Measurements from ENCODE around the gene C14orf132. TPM values are rescaled to one million over a fixed set of nuclear protein-coding genes. Genes with fewer than 3 reads are reported as not detected.

C14orf132 gene
- total RNA-seq, 2 experiments from 2014 or later, result 1.6 to 2.3 TPM

GRCh38 chr14:96049932-96050331 is 10.8 kb downstream of the C14orf132 start:
- no peaks in the 10 kb centered on the region for H3K36me3 Mint-ChIP-seq (ENCODE audit: low read depth)
- peaks cover 3% of the 10 kb centered on the region for H3K9me3 Mint-ChIP-seq
- H3K27me3 Mint-ChIP-seq, result peaks cover 6% of the 10 kb centered on the region
- TF ChIP-seq, protein P1, sequence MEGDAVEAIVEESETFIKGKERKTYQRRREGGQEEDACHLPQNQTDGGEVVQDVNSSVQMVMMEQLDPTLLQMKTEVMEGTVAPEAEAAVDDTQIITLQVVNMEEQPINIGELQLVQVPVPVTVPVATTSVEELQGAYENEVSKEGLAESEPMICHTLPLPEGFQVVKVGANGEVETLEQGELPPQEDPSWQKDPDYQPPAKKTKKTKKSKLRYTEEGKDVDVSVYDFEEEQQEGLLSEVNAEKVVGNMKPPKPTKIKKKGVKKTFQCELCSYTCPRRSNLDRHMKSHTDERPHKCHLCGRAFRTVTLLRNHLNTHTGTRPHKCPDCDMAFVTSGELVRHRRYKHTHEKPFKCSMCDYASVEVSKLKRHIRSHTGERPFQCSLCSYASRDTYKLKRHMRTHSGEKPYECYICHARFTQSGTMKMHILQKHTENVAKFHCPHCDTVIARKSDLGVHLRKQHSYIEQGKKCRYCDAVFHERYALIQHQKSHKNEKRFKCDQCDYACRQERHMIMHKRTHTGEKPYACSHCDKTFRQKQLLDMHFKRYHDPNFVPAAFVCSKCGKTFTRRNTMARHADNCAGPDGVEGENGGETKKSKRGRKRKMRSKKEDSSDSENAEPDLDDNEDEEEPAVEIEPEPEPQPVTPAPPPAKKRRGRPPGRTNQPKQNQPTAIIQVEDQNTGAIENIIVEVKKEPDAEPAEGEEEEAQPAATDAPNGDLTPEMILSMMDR (IDR thresholded peaks at IDR 0.05), result no peak
- ChIA-PET CTCF (no interaction called here), POLR2A (interaction anchor here (0.6 kb wide), 1 partner anchor 90 kb away, joined by 3 read pairs; no protein-coding TSS in a partner anchor)
- H3K27ac Mint-ChIP-seq, result no peak overlapping the region
- no peak overlapping the region for H3K4me3 Mint-ChIP-seq
- intact Hi-C loops (cut with micrococcal nuclease), result no loop called here
- ATAC-seq, result no peak
- DNase-seq, result no peak
- H3K4me1 Mint-ChIP-seq (ENCODE audit: low read depth), result no peaks in the 10 kb centered on the region

- intact Hi-C loops (cut with micrococcal nuclease), result no loop called here
- peaks cover 2% of the 10 kb centered on the region for H3K27me3 Mint-ChIP-seq
- ChIA-PET POLR2A (no interaction called here), CTCF (no interaction called here)
- H3K4me1 Mint-ChIP-seq (ENCODE audit: low read depth), result no peaks in the 10 kb centered on the region
- DNase-seq (no peak), ATAC-seq (no peak)
- H3K9me3 Mint-ChIP-seq, result no peaks in the 10 kb centered on the region
- TF ChIP-seq, protein P1 (IDR thresholded peaks at IDR 0.05), result no peak
- no peaks in the 10 kb centered on the region for H3K36me3 Mint-ChIP-seq (ENCODE audit: low read depth)
- no peak overlapping the region for H3K27ac Mint-ChIP-seq
- H3K4me3 Mint-ChIP-seq, result no peak overlapping the region
Measured at GRCh38 chr14:96050482-96050881, 11.3 kb downstream of the C14orf132 start.

DNA sequence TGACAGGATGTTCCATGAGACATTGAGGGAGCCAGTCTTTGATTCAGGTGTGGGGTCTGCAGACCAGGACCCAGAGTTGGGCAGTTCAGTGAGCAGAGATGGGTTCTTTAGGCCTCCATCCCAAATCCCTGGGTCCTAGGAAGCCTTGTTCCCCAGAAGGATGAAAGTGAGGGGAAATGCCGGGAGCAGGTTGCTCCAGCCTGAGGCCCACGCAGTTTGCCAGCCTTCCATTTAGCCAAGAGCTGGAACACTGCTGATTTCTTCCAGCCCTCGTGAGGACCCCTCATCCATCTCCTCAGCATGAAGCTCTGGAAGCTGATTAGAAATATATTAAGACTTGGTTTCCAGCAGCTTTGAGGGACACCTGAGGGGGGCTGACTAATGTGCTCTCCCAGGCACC is 12.1 kb downstream of the C14orf132 start:
- TF ChIP-seq, protein P1 (IDR thresholded peaks at IDR 0.05), result no peak
- Mint-ChIP-seq H3K4me1 (ENCODE audit: low read depth) (no peaks in the 10 kb centered on the region), H3K36me3 (ENCODE audit: low read depth) (no peaks in the 10 kb centered on the region), H3K27me3 (peaks cover 2% of the 10 kb centered on the region), H3K4me3 (no peak overlapping the region), H3K27ac (no peak overlapping the region), H3K9me3 (no peaks in the 10 kb centered on the region)
- ChIA-PET POLR2A (no interaction called here), CTCF (no interaction called here)
- no peak for ATAC-seq
- intact Hi-C loops (cut with micrococcal nuclease), result no loop called here
- DNase-seq, result no peak

DNA sequence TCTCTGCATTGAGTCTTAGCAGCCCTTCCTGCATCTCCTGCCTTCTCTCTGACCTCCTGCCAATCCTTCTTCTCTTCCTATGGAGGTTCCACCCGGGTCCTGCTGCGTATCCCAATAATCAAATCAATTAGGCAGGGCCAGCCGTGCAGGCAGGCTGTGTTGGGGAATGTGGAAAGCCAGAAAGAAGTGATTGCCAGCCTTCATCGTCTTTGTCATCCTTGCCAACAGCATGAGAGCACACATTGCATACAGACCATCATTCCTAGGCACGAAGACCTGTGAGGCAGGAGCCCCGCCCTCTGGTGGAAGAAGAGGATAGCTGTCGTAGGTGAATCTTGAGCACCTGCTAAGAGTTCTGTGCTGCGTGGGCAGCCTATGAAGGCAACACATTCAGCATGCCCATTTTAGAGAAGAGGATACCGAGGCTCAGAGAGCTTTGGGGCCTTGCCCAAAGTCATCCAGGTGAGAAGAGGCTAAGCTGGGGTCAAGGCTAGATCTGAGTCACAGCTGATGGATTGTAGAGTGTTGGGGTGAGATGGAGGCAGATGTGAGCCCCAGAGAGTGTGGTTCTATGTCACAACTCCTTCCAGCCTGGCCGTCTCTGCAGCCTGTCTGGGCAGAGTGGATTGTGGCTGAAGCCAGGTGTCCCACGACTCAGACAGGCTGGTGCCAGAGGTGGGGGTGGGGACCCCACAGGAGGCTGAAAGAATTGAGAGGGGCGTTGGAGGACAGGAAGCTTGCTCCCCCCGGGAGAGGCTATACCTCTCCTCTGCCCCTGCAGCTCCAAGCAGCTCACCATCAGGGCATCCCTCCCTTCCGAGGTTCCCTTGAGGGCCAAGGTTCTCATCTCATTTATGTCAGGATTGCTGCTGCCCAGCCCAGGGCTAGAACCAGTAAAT is 12.7 kb downstream of the C14orf132 start:
- no peaks in the 10 kb centered on the region for H3K4me1 Mint-ChIP-seq (ENCODE audit: low read depth)
- POLR2A ChIA-PET, result no interaction called here
- DNase-seq (peak; percentile 12), ATAC-seq (no peak)
- CTCF ChIA-PET, result no interaction called here
- H3K27ac Mint-ChIP-seq, result no peak overlapping the region
- H3K36me3 Mint-ChIP-seq (ENCODE audit: low read depth), result no peaks in the 10 kb centered on the region
- intact Hi-C loops (cut with micrococcal nuclease), result no loop called here
- no peaks in the 10 kb centered on the region for H3K9me3 Mint-ChIP-seq
- TF ChIP-seq, protein P1 (IDR thresholded peaks at IDR 0.05), result no peak
- H3K4me3 Mint-ChIP-seq, result no peak overlapping the region
- peaks cover 2% of the 10 kb centered on the region for H3K27me3 Mint-ChIP-seq

DNA sequence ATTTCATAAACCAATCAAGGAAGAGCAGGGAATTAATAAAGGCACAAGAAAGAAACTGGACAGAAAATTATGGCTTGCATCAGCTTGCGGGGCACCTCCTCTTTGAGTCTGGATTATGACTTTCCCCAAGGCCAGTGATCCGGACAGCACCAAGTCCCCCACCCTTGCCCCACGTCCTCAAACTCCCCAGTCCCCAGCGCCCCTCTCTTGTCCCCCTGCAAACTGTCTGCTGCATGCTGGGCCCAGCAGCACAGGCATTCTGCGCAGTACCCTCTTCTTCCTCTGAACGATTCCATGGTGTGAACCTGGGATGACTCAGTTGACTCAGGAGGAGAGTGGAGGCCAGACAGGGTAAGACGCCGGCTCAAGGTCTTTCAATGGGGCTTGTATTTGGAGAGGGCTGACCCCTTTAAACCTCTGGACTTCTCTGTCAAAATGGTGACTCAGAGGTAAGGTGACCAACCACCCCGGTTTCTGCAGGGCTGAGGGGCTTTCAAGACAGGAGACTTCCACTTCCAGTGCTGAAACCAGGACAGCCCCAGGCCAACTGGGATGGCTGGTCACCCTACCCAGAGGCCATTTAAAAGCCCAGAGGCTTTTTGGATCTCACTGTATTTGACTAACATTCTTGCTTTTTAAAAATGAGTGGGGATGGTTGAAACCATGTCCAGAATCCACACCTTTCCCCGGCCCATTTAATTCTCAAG is 13.5 kb downstream of the C14orf132 start:
- CTCF ChIA-PET, result no interaction called here
- no peak overlapping the region for H3K4me3 Mint-ChIP-seq
- no peak overlapping the region for H3K27ac Mint-ChIP-seq
- no peaks in the 10 kb centered on the region for H3K4me1 Mint-ChIP-seq (ENCODE audit: low read depth)
- no peaks in the 10 kb centered on the region for H3K9me3 Mint-ChIP-seq
- intact Hi-C loops (cut with micrococcal nuclease), result no loop called here
- H3K27me3 Mint-ChIP-seq, result peaks cover 2% of the 10 kb centered on the region
- no peaks in the 10 kb centered on the region for H3K36me3 Mint-ChIP-seq (ENCODE audit: low read depth)
- TF ChIP-seq, protein P1 (IDR thresholded peaks at IDR 0.05), result no peak
- no peak for DNase-seq
- no peak for ATAC-seq
- POLR2A ChIA-PET, result no interaction called here
